KMS-11 (cell line): ENCODE measurements around the gene SYTL3.

Source experiments
- H2AFZ ChIP-seq: fragments of 200-600 bp; sonication (generic); 2 replicates; pipeline ENCODE4 v1.6.1; 2016; ENCODE audit warnings: antibody characterized with exemption, mixed run types, low read depth
- H3K27ac ChIP-seq: fragments of 200-600 bp; sonication (generic); 2 replicates; pipeline ENCODE4 v1.6.1; 2016; ENCODE audit warnings: mild to moderate bottlenecking, mixed run types
- H3K27me3 ChIP-seq: fragments of 200-600 bp; sonication (generic); 2 replicates; pipeline ENCODE4 v1.6.1; 2017; ENCODE audit warnings: mild to moderate bottlenecking, low read depth, mixed run types, moderate library complexity; ENCODE audit not compliant: insufficient read depth
- H3K36me3 ChIP-seq: fragments of 200-600 bp; sonication (generic); 2 replicates; pipeline ENCODE4 v1.6.1; 2017; ENCODE audit warnings: mild to moderate bottlenecking, mixed run types; ENCODE audit not compliant: insufficient read depth
- H3K4me1 ChIP-seq: fragments of 200-600 bp; sonication (generic); 2 replicates; pipeline ENCODE4 v1.6.1; 2016; ENCODE audit warnings: mild to moderate bottlenecking, low read depth, mixed run types; ENCODE audit not compliant: poor library complexity, severe bottlenecking
- H3K4me2 ChIP-seq: fragments of 200-600 bp; sonication (generic); 2 replicates; pipeline ENCODE4 v1.7.0; 2016; ENCODE audit warnings: mild to moderate bottlenecking, mixed run types
- H3K4me3 ChIP-seq: fragments of 200-600 bp; sonication (generic); IDR thresholded peaks from 2 replicates; pipeline ENCODE4 v1.6.1; 2017; ENCODE audit warnings: low read depth, low read length, mixed read lengths; ENCODE audit not compliant: insufficient read depth
- H3K79me2 ChIP-seq: fragments of 200-600 bp; sonication (generic); 2 replicates; pipeline ENCODE4 v1.6.1; 2016; ENCODE audit warnings: low read depth, mixed run types; ENCODE audit not compliant: insufficient read depth
- H3K9ac ChIP-seq: fragments of 200-600 bp; sonication (generic); 2 replicates; pipeline ENCODE4 v1.6.1; 2016; ENCODE audit warnings: mild to moderate bottlenecking, mixed run types
- H4K20me1 ChIP-seq: fragments of 200-600 bp; sonication (generic); 2 replicates; pipeline ENCODE4 v1.6.1; 2016; ENCODE audit warnings: mild to moderate bottlenecking, mixed run types; ENCODE audit not compliant: insufficient read depth
- TF ChIP-seq, protein P1 (sequence below): fragments of 200-600 bp; sonication (generic); conservative IDR thresholded peaks from 2 replicates; pipeline ENCODE4 v1.6.1; 2017; ENCODE audit warnings: low read depth, mild to moderate bottlenecking, antibody characterized with exemption, low read length, moderate library complexity, mixed read lengths

Gene SYTL3

DNA sequence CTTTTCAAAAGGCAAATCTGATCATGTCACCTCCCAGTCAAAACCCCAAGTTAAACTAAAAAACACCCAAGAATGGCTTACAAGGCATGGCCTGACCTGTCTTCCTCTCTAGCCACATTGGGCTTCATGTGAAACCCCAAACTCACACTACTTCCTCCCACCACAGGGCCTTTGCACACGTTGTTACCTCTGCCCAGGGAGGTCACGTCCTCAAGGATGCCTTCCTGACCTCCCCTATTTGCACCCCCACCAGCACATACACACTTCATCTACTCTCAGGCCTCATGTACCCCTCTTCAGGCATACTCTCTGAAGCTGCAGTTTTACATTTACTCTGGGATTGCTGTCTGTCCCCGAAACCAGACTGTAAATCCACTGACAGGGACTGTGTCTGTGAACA, 163.2 kb downstream of the SYTL3 start:
- Histone ChIP-seq H4K20me1 (peaks cover 90% of the 10 kb centered on the region), H3K79me2 (peaks cover 100% of the 10 kb centered on the region), H3K4me3 (no peak overlapping the region), H3K4me1 (peaks cover 81% of the 10 kb centered on the region), H3K36me3 (peaks cover 3% of the 10 kb centered on the region; the same call in 1 of the 2 replicates), H3K4me2 (peak overlapping the region; percentile 93; the same call in 1 of the 2 replicates), H3K27ac (no peak overlapping the region), H2AFZ (no peak overlapping the region), H3K27me3 (no peaks in the 10 kb centered on the region), H3K9ac (no peak overlapping the region)
- TF ChIP-seq, protein P1, sequence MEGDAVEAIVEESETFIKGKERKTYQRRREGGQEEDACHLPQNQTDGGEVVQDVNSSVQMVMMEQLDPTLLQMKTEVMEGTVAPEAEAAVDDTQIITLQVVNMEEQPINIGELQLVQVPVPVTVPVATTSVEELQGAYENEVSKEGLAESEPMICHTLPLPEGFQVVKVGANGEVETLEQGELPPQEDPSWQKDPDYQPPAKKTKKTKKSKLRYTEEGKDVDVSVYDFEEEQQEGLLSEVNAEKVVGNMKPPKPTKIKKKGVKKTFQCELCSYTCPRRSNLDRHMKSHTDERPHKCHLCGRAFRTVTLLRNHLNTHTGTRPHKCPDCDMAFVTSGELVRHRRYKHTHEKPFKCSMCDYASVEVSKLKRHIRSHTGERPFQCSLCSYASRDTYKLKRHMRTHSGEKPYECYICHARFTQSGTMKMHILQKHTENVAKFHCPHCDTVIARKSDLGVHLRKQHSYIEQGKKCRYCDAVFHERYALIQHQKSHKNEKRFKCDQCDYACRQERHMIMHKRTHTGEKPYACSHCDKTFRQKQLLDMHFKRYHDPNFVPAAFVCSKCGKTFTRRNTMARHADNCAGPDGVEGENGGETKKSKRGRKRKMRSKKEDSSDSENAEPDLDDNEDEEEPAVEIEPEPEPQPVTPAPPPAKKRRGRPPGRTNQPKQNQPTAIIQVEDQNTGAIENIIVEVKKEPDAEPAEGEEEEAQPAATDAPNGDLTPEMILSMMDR = no peak
